GM21717 (cell line): ENCODE measurements around the gene OR51F2.
"Not testable (repeated sequence)": the region's sequence is repeated elsewhere in the genome, so short reads cannot be mapped to it uniquely, and the experiment has no call there.

Source experiments
- ATAC-seq: cut with Tn5 transposase; IDR thresholded peaks from one replicate; pipeline ENCODE4 v1.9.1; 2021; ENCODE audit warnings: mild to moderate bottlenecking, moderate library complexity; ENCODE audit not compliant: unreplicated experiment

OR51F2 gene, protein sequence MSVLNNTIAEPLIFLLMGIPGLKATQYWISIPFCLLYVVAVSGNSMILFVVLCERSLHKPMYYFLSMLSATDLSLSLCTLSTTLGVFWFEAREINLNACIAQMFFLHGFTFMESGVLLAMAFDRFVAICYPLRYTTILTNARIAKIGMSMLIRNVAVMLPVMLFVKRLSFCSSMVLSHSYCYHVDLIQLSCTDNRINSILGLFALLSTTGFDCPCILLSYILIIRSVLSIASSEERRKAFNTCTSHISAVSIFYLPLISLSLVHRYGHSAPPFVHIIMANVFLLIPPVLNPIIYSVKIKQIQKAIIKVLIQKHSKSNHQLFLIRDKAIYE

DNA sequence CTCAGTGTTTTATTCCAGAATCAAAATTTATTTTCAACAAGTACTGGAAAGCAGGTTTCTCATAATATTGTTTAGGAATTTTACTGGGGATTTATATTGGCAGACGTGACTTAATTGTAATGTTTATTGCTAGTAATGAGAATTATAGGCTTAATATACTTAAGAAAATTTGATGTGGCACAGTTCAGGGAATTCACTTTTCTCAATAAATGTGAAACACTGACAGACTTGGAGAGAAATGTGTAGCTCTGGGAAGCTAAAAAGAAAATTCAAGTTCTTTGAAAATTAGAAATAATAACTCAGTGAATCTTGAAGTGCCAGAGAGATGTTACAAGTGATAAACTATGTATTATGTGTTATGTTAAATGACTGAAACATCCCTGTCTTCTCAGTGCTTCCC is at the start of gene OR51F2:
Gene OR51F2, plus strand, starts transcription at position 301 of the 400 bp plus-strand sequence. CDS start 101 bp downstream, outside the sequence.
- no peak for ATAC-seq

DNA sequence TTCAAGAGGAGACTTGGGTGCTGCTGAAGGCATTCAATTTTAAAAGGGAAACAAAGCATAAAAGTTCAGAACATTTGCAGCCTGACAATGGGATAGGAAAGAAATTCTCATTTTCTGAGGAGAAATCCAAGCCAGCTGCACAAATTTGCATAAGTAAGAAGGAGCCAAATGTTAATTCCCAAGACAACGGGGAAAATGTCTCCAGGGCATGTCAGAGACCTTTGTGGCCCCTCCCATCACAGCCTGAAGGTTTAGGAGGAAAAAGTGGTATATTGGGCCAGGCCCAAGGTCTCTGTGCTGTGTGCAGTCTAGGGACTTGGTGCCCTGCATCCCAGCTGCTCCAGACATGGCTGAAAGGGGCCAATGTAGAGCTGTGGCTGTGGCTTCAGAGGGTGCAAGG is 38.7 kb upstream of the OR51F2 start:
- ATAC-seq = no peak

DNA sequence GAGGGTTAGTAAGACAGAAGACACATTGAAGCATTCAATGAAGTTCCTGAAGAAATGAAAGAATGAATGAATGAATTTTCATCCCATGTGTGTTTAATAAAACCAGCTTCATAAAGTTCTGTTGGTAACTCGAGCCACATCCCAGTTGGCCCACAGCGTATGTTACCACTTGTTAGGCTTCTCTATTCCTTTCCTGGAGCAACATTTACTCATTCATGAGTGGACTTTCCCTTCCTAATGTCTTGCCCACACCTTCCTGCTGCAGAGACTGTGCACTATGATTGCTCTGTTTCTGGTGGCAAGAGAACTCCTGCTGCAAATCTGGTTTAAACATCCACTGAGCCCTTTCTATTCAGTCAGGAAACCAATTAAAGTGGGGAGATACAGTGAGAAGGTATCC is 23.9 kb upstream of the OR51F2 start:
- no peak for ATAC-seq

DNA sequence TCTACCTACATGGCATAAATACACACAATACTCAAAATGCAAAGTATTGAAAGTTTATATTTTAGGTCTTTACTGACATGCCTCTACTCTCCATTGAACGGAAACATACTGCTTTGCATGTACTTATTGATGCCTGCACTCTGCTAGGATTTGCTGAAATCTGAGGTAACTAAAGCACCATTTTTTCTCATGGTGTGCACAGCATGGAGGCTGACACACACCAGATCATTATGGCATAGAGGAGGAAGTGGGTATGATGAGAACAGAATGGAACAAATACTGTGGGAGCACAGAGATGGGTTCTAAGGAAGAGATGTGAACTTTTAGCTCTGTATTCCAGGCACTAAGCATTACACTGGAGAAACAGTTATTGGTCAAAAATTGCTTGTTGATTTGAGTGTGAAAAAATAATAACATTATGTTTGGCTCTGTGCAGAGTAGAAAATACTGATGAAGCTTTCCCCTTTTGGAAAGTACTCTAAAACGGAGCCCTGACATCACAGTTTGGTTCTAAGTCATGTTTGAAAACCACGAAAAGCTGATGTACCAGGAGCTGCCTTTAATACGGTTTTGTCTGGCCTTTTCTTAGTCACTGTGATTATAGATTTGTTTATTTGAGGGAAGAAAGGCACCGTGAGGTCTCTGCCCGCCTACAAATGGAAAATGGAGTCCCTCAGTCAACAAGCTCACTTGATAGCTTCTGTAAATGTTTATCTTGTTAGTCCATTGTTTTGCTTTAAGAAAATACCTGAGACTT is 22.5 kb upstream of the OR51F2 start:
- ATAC-seq = no peak

DNA sequence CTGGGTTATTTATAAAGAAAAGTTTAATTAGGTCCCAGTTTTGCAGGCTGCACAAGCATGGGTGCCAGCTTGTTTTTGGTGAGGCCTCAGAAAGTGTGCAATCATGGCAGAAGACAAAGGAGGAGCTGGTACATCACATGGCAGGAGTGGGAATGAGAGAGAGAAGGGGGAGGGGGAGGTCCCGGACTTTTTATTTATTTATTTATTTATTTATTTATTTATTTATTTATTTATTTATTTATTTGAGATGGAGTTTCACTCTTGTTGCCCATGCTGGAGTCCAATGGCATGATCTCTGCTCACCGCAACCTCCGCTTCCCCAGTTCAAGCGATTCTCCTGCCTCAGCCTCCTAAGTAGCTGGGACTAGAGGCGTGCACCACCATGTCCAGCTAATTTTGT is 19.8 kb upstream of the OR51F2 start:
- not testable (repeated sequence) for ATAC-seq

DNA sequence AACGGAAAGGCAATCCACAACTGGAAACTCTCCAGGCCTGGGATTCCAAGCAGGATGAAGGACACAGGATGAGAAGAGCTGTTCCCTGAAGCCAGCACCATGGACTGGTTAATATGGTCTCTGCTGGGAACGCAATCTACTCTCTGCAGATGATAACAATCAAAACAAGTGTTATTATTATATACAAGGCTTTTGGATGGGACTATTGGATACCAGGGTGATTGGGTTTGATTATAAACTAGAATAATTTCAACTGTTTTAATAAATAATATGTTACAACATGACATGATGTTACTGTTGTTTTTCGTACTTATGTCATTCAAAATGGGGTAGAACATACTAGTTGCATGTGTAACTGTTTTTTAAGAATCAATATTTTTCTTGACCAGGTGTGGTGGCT is 16.8 kb upstream of the OR51F2 start, which contains the start of gene OR52R1:
Gene OR52R1, minus strand, starts transcription at position 101 of the 400 bp plus-strand sequence. Its CDS starts 0 bp downstream, at position 101.
- no peak for ATAC-seq

DNA sequence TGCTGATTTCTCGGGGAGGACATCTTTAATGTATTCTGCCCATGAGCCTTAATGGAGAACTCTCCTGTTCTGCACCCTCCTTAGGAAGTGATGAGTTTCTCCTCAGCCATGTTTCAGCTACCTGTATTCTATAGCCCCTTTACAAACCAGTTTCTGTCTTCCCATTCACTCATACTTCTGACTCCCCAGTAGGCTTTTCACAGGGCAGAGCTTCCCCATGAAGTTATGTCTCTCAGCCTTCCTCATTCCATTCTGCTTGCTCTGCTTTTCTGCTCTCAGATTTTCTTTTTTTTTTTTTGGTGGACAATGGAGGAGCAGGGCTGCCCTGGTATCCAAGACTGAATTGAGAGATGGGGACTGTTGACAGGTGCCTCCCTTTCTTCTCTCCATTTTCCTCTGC is 12.6 kb upstream of the OR51F2 start:
- ATAC-seq = no peak

DNA sequence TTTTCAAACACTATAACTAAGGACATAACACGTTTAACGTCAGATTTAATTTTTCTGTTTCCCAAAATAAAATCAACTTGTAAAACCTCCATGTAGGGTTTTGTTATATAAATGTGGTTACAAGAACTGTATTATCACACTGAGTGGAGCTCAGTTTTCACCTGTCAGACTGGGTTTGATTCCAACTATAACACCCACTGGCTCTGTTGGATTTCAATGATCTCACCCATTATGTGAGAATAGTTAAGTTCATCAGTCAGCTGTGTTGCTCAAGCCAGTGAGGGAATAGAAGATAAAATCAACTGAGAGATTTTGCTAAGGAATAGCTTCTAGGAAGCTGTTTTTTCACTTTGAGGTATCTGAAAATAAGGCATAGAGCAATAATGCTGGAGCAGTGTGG is 11.9 kb upstream of the OR51F2 start:
- no peak for ATAC-seq

DNA sequence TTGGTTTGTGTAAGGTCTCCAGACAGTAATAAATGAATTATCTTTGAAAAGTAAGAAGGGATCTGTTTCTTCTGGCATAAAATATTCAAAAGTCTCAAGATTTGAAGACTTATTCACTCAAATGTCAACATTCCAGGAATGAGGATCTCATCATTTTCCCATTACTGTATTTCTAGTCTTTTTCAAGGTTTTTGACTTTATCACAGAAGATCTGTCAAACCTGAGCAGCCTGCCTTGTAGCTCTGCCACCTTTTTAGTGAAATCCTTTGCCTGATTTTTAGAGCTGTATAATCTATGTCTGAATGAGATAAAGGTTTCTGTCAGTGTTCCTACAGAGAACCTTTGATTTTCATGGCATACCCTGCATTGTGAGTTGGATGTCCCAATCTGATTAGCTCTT is 4.0 kb downstream of the OR51F2 start:
- no peak for ATAC-seq

DNA sequence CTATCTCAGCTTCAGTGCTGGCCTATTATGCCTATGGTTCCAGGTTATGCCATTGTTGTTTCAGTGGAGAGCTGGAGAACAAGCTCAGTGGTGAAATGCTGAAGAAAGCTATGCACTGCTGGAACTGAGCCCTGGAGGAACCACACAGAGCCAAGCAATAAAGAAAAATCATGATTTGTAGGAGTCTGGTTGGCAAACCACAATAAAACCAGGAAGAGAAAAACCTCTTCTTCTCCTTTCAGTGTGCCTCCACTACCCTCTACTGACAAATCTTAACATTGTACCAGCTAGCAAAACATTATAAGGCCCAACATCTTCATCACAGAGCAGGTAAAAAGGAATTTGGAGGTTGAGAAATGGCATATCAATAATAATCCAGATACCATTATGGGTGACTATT is 5.3 kb downstream of the OR51F2 start:
- no peak for ATAC-seq

DNA sequence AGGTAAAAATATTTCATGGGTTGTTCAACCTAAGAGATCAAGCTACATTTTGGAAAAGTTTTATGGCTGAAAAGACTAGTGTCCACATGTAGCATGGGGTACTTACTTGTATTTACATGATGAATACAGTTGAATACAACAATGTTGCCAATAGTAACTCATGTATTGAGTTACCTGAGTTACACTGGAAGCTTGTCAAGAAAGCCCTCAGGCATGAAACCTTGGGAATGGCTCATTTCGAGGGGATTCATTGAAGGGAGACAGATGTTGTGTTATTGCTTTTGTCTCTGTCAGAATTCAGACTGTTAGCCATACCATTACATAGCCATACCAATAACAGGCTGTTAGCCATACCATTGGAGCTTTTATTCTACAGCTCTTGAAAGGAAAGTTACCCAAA is 9.2 kb downstream of the OR51F2 start:
- no peak for ATAC-seq

DNA sequence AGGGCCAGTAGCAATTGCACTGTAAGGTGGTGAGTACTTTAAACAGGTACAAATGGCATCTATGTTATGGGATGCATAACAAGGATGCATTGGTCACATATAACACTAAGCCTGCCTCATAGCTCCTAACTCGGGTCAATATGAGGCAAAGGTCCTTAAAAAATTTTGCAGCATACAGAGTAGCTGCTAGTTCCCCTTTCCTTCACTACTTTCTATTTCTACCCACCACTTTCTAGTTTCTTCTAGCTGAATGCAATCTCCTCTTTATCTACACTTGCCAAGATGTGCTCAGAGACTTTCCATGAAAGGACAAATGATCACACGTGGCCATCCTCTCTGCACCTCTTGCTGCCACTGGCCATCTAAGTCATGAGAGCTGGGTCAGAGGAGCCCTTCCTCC is 9.8 kb downstream of the OR51F2 start:
- ATAC-seq = no peak

DNA sequence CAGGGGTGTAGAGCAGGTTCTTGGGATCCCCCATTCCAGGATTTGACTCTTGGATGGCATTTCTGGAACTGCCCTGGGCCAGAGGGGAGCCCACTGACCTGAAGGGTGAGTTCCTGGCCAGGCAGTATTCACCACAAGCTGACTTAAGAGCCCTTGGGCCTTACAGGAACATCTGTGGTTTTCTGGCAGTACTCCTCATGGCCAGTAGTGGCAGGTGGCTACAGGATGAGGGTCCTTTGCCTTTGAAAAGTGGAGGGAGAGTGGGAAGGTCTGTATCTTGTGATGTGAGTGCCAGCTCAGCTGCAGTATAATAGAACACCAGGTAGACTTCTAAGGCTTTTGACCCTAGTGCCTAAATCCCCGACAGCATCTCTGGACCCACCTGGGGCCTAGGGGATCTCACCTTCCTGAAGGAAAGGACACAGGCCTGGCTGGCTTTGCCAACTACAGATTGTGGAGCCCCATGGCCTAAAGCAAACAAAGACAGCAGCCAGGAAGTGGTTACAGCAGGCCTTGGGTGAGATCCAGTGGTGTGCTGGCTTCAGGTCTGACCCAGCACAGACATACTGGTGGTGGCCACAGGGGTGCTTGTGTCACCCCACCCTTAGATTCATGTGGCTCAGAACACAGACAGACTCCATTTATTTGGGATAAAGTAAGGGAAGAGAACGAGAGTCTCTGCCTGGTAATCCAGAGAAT is 18.9 kb downstream of the OR51F2 start:
- no peak for ATAC-seq

DNA sequence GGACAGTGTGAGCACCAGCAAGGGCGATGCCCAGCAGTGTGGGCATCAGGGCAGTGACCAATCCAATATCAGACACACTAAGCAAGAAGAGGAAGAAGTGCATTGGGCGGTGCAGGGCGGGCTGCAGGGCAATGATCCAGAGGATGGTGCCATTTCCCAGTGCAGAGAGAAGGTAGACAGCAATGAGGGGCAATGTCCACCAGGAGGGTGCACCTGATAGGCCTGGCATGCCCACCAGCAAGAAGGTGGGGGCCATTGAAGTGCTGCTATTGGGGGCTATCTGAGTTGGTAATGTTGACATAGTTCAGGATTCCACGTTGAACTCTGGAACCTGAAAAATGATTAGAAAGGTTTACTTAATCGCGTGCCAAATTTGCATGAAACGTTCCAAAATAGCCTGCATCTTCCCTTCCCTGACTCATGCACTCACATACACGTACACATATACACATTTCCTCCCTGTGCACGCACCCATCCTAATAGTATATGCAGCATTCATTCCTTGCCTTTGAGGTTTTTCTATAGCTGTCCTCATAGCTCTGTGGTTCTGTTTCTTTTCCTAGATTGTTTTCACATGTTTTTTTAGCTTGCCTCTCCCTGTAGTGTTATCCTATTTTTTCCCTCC is 27.9 kb downstream of the OR51F2 start, which contains the start of gene OR51S1:
Gene OR51S1, minus strand, starts transcription at position 301 of the 625 bp plus-strand sequence. Its CDS starts 0 bp downstream, at position 301.
- ATAC-seq = no peak

DNA sequence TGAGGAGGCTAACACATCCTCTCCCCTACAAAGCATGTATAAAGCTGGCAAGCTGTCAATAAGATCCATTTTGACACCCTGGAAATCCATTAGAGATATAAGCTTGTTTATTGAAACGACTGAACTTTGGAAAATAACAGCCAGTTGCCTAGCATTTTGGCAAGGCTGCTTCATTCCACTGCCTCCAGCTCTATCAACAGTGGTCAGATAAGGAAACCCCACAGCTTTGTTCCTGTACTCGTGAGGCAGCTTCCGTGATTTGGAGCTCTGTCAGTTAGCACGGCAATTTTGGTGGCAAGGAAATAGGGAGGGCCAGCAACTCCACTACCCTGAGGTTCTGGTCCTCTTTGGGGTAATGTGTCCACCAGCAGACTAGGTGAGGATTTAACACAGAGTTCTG is 29.9 kb downstream of the OR51F2 start:
- ATAC-seq = no peak

DNA sequence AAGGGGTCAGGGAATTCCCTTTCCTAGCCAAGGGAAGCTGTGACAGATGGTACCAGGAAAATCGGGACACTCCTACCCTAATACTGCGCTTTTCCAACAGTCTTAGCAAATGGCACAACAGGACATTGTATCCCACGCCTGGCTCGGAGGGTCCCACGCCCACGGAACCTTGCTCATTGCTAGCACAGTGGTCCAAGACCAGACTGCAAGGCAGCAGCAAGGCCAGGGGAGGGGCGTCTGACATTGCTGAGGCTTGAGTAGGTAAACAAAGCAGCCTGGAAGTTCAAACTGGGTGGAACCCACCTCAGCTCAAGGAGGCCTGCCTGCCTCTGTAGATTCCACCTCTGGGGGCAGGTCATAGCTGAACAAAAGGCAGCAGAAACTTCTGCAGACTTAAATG is 33.2 kb downstream of the OR51F2 start:
- not testable (repeated sequence) for ATAC-seq

DNA sequence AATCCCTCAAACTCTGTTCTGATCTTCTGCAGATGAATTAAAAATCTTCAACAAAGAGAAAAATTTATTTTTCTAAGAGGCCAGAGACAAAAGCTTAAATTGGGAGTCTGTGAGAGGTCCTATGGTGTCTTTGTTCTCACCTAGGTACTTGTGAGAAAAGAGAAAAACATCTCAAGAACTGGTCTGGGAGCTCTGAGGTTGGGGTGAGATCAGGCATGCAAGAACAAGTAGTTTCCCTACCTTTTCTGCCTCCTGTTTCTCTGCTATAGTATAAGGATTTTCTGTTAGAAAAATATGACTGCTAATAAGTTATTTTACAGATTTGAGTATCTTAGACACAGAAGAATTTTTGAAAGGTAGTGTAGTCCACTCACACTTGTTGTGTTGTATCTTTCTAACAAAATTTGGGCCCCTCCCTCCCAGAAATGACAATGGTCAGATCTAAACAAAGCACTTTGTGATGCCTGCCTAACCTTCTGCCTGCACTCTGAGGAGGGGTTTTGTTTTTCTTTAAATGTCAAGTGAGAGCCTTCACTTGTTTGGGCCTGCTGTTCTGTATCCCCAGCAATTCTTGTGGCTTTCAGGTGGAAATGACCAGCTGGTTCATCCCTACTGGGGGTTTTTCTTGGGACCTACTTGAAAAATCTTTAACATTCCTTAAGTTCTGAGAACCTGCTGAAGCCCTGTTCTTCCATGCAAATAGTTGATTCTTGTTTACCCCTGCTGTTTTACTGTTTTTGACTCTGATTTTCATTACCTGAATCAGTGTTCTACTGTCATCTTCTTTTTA is 41.5 kb downstream of the OR51F2 start:
- no peak for ATAC-seq

DNA sequence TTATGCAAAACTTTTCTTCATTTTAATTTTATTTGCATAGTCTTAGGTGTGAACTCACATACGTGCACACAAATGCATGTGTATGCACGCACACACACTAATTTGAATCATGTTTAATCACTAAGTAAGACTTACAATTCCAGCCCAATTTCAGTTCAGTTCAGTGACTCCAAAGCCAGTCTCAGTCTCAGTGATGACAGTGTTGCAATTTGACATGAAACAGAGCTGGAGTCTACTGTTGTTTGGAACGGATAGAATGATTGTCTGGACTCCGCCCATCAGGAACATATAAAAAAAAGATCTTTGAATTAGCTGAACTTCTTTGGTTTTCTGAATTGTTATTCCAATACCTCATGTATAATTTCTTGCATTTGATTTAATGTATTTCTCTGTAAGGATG is 42.8 kb downstream of the OR51F2 start:
- ATAC-seq = no peak

DNA sequence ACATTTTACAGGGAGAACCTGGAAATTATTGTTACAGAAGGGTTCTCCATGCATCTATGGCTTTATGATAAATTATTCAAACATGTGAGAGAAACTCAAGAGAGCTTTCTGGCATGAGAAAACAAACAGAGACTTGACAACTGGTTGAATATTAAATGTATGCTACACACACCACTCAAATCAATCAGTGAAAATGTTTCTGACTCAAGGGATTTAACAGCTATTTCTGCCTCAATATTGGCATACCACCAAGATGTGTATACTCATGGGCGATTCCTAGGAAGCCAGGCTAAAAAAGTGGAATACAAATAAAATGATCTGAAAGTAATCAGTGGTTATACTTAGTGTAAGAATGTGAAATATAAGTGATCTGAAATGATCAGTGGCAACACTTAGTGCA is 44.7 kb downstream of the OR51F2 start:
- no peak for ATAC-seq
